AG04450 (cell line): ENCODE results near the gene NUDT13. TPM values are rescaled to one million over a fixed set of nuclear protein-coding genes. Genes with fewer than 3 reads are reported as not detected.

Experiments used
- CTCF ChIA-PET: fragments of 300-600, 350-600 bp; formaldehyde crosslinking; extraction: SDS; loops from one replicate; lab custom pipeline; 2022; ENCODE audit warnings: antibody characterized with exemption, inconsistent platforms; lab: Charles Lee
- POLR2A ChIA-PET: fragments of 350-600 bp; formaldehyde crosslinking; extraction: SDS; loops from one replicate; lab custom pipeline; 2021; ENCODE audit warnings: antibody characterized with exemption, inconsistent platforms; lab: Yijun Ruan, JAX
- DNase-seq: peaks from one replicate; pipeline ENCODE4 v3.0.0-alpha.2; 2011; ENCODE audit warnings: low read depth, low spot score
- H3K27ac ChIP-seq: one replicate; pipeline ENCODE4 v1.5.1; 2012; ENCODE audit warnings: low read depth, low read length, control low read depth
- H3K27me3 ChIP-seq: one replicate; pipeline ENCODE4 v1.6.0; 2012; ENCODE audit warnings: low read length; ENCODE audit not compliant: control insufficient read depth, insufficient read depth
- H3K4me3 ChIP-seq: 2 replicates; pipeline ENCODE4 v1.5.1; 2011; ENCODE audit warnings: mild to moderate bottlenecking, low read depth, low read length, control low read depth
- H3K9me3 ChIP-seq: 2 replicates; pipeline ENCODE4 v1.5.1; 2012; ENCODE audit warnings: low read length; ENCODE audit not compliant: control insufficient read depth, insufficient read depth
- CTCF ChIP-seq: IDR thresholded peaks from 2 replicates; pipeline ENCODE4 v1.5.1; 2011; ENCODE audit warnings: low read depth, low read length, control low read depth, inconsistent platforms
- polyA plus RNA-seq: library from polyadenylated mRNA; depleted of rRNA; stranded (reverse); fragments of >200 nt; gene quantifications from 2 replicates; pipeline ENCODE4 v1.2.3, GENCODE V29; 2011

NUDT13 gene
- polyA plus RNA-seq, 1 experiment = 1.4 TPM

DNA sequence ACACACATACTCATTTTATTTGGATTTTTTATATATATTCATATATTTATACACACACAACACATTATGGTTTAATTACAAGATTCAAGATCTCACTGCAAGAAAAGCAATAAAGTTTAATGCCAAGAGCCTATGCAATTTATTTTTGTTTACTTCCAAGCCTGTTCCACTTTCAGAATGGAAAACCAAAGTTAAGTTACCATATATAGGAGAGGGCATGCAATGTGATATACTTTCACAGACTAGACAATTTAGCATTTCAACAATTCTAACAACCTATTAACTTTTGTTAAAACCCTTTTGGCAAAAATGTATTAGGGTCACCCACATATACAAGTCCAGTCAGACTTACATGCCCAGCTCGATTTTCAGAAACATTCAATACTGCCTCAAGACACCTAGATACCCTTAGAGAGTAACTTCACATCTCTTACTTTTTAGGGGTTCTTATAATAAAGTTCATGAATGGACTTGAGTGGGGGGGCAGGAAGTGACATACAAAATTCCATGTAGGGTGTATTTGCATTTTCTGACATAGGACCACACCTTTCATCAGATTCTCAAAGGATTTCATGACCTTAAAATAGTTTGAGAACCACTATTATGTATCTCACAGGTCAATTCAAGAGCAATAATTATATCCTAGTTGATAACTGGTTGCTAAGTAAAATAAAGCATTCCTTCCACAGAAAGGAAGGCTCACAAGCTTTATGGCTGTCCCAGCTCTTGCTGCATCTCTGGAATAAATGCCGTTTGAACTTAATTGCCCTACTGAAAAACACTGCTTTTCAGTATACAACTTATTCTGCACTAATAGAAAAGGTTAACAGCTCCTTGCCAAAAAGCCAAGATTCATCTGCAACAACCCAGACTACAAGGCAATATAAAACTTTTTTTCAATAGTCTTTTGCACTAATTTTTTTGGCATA is 16.1 kb upstream of the NUDT13 start:
- CTCF ChIA-PET = interaction anchor here (0.6 to 4.3 kb wide), 2 partner anchors 64 to 775 kb away, joined by 4 to 23 read pairs; no protein-coding TSS in a partner anchor
- peaks cover 5% of the 10 kb centered on the region; the same call in 1 of the 2 replicates for H3K9me3 ChIP-seq
- POLR2A ChIA-PET = interaction anchor here (0.7 to 3.2 kb wide), 3 partner anchors 11 to 74 kb away, joined by 3 to 26 read pairs (median 3); partner anchors contain the start of genes ECD and FAM149B1
- peak overlapping the region; percentile 90 for H3K4me3 ChIP-seq
- H3K27ac ChIP-seq = no peak overlapping the region
- DNase-seq = no peak
- TF ChIP-seq CTCF = no peak
- H3K27me3 ChIP-seq = no peaks in the 10 kb centered on the region

DNA sequence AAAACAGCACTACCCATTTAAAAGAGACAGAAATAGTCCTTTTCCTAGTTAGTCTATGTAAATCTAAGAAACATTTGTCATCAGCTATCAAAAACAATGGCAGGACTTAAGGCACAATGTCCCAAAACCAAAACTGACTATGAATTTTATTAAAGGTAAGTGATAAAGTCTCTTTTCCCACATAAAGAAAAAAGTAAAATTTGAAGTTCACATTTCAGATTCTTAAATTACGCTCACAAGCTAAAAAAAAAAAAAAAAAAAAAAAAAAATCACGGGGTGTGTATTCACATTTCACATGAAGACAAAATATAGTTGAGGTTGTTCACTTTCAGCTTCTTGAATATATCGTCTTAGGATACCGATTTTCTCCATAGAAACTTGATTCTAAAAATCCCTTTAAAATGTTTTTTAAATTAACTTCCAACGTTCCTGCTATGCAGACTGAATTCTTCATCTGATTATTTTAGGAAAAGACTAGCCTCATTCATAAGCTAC is 15.2 kb upstream of the NUDT13 start:
- Histone ChIP-seq H3K9me3 (peaks cover 5% of the 10 kb centered on the region; the same call in 1 of the 2 replicates), H3K27me3 (no peaks in the 10 kb centered on the region), H3K4me3 (peak overlapping the region; percentile 90), H3K27ac (peak overlapping the region; percentile 95)
- DNase-seq = no peak
- TF ChIP-seq CTCF = no peak
- ChIA-PET POLR2A (interaction anchor here (0.6 to 3.2 kb wide), 11 partner anchors 15 to 719 kb away, joined by 3 to 26 read pairs (median 4); partner anchors contain the start of genes ECD, FAM149B1 and NUDT13), CTCF (interaction anchor here (0.6 to 4.3 kb wide), 5 partner anchors 12 to 776 kb away, joined by 3 to 23 read pairs (median 4); no protein-coding TSS in a partner anchor)

- H3K27ac ChIP-seq = peak overlapping the region; percentile 95
- POLR2A ChIA-PET = interaction anchor here (0.6 to 3.2 kb wide), 22 partner anchors 13 to 810 kb away, joined by 3 to 26 read pairs (median 4); partner anchors contain the start of genes ECD, FAM149B1, MRPS16 and NUDT13
- DNase-seq = peak; percentile 61
- no peak for TF ChIP-seq CTCF
- H3K27me3 ChIP-seq = no peaks in the 10 kb centered on the region
- peak overlapping the region; percentile 90 for H3K4me3 ChIP-seq
- CTCF ChIA-PET = interaction anchor here (0.6 to 4.3 kb wide), 9 partner anchors 12 to 688 kb away, joined by 3 to 23 read pairs (median 5); no protein-coding TSS in a partner anchor
- peaks cover 5% of the 10 kb centered on the region; the same call in 1 of the 2 replicates for H3K9me3 ChIP-seq
Measured at GRCh38 chr10:73095481-73096021, 14.7 kb upstream of the NUDT13 start.

GRCh38 chr10:73096041-73096448 is 14.2 kb upstream of the NUDT13 start:
- Histone ChIP-seq H3K27me3 (no peaks in the 10 kb centered on the region), H3K9me3 (peaks cover 5% of the 10 kb centered on the region; the same call in 1 of the 2 replicates), H3K4me3 (peak overlapping the region; percentile 90), H3K27ac (peak overlapping the region; percentile 95)
- POLR2A ChIA-PET = interaction anchor here (0.6 to 3.2 kb wide), 16 partner anchors 13 to 810 kb away, joined by 3 to 26 read pairs (median 4); partner anchors contain the start of genes ECD, FAM149B1, MRPS16 and NUDT13
- TF ChIP-seq CTCF = no peak
- CTCF ChIA-PET = interaction anchor here (0.6 to 4.3 kb wide), 8 partner anchors 13 to 688 kb away, joined by 4 to 23 read pairs (median 5); no protein-coding TSS in a partner anchor
- no peak for DNase-seq
